ENCODE results near the gene MIB1.
"Not testable (repeated sequence)": the region's sequence is repeated elsewhere in the genome, so short reads cannot be mapped to it uniquely, and the experiment has no call there.

MIB1 gene

DNA sequence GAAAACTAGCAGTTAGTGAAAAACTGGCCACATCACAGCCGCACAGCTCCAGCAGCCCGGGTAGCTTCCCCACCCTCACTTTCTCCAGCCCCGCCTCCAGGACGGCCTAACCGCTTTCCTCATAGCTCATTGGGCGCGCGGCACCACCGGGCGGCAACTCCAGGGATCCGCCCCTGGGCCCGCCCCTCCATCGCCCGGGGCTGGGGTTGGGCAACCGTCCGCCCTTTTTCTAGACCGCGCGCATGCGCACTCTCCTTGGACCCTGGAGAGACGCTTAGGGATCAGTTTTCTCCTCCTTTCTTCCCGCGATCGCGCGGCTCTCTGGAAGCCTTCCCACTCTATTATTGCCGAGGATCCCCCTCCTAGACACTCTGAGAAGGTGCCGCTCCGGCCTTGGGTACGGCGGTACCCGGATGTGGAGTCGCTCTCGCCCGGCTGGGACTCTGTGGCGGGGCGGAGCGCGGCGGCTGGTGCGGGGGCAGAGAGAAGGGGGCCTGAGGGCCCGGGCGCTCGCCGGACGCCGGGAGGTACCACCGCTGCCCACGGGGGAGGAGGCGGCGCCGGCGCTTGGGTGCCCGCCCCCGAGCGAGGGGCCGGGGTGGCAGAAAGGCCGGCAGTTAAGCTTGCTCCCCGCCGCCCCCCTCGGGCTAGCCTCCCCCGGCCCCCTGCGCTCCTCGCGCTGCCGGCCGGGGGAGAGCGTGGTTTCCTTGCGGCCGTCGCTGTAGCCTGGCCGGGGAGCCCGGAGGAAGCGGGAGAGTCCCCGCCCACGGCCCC, at the start of gene MIB1:
Gene MIB1, plus strand, starts transcription at position 255 of the 774 bp plus-strand sequence. CDS start 792 bp downstream, outside the sequence.
- DNase-seq: peak; percentile 97

DNA sequence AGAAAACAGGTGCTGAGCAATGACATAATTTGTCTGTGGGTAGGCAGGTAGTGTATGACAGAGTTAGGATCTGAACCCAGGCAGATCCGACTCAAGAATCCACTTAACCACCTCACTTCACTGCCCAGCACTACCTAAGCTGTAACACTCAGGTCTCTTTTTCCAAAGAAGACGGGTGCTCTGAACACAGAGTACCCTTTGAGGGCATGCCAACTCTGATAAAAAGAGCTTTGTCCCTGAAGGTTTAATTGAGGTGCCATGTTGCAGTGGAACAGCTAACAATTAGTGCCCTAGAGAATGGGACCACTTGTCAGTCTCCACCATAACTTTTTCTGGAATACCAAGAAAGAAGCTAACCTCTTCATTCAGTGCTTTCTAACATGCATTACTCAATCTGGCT, 47.3 kb upstream of the MIB1 start:
- no peak for DNase-seq

DNA sequence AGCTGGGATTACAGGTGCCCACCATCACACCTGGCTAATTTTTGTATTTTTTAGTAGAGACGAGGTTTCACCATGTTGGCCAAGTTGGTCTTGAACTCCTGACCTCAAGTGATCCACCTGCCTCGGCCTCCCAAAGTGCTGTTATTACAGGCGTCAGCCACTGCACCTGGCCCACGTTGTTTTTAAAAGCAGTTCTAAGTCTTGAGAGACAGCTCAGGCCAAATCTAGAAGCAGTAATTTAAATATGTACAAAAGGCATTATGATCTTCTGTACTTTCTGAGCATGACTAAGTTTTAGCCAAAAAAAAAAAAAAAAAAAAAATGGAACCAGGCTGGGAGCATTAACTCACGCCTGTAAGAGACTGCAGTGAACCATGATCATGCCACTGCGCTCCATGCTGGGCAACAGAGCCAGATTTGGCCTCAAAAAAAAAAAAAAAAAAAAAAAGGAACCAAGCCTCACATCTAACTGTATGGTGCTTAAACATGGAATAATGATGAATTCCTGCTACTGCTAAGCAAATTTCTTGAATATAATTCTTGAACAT, 40.0 kb upstream of the MIB1 start:
- DNase-seq: no peak

DNA sequence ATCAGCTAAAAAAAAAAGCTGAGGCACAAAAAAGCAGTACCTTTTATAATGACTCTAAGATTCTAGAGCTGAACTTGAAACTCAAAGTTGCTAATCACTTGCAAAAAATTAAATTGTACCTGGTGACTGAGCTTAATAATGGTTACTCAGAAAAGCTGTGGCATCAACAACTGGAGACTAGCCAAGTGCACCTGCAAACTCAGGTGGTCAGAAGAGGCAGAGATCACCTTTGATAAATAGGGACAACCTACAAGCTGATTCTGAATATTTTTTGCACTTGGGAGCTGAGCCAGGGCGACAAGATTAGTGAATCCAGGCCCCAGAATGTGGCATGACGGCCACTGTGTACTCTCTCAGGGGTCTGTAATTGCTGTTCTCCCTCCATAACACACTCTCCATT, 39.0 kb upstream of the MIB1 start:
- DNase-seq: no peak

DNA sequence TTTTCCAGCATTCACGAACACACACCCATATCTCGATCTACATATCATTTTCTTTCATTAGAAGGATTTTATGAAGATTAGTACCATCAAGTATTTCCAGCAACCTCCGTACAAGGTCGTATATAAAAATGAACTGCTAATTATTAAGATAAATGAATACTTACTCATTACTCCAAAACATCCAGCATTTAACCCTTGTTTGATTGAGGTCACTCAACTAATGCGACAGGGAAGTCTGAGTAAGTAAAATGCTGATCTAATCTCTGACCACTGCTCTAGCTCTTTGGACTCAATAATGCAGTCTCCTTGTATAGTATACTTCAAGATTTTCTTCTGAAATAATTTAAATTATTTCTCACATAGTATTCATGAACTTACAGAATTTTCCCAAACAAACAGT, 38.0 kb upstream of the MIB1 start:
- DNase-seq: no peak

DNA sequence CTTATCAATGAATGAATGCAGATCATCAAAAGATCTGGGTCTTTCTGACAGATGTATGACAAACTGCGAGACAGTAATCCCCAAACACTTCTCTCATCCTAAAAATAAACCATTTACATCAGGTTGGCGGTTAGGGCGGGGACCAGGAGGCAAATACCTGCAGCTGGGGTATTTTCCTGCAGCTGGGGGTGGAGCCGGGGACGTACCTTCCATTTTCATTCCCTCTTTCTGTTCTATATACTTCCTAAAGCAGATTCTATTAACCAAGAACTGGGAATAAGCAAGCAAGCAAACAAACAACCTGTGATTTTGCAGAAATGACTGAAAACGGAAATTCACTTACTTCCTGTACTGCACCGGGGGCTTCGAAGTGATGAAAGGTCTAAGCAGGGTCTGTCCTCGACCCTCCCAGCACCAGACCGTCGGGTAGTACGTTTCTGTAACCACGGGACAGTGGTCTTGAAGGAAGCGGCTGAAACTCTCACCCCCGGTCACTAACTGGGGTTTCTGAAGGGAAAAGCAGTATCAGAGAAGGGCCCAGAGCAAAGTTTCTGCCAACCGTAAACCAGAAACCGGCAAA, 37.3 kb upstream of the MIB1 start:
- DNase-seq: peak; percentile 22 to 44

DNA sequence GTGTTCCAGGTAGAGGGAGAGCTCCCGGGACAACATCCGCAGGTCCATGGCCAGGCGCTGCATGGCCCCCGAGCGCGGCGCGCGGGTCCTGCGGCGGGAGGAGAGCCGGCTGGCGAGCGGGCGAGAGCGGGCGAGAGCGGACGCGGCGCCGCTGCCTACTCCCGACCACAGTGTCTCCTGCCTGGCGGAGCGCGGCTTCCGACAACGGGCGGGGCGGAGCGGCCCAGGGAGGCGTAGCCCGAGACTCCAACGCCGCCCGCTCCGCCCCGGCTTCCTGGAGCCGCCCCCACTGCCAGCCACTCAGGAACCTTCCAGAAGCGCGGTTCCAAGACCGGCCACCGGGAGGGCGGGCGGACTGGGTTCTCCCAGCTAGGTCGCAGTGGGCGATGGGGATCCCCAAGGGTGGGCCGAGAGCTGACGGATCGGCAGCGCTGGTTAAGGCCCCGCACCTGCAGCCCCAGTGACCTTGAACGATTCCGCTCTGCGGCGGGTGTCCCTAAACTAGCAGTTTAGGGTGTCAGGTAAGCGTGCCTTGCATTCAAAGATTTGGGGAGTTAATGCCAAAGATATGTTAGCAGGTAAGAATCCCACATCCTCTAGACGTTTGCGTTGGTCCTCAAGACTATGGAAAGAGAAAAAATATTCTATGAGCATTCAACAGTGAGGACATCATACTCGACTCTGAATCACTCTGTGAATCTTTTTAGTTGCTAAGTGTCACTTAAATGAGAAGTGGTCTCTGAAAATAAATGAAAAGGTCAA, 35.8 kb upstream of the MIB1 start, which contains the start of gene ABHD3:
Gene ABHD3, minus strand, starts transcription at position 172 of the 762 bp plus-strand sequence. Its CDS starts 109 bp downstream, at position 63.
- peak; percentile 90 to 93 for DNase-seq

DNA sequence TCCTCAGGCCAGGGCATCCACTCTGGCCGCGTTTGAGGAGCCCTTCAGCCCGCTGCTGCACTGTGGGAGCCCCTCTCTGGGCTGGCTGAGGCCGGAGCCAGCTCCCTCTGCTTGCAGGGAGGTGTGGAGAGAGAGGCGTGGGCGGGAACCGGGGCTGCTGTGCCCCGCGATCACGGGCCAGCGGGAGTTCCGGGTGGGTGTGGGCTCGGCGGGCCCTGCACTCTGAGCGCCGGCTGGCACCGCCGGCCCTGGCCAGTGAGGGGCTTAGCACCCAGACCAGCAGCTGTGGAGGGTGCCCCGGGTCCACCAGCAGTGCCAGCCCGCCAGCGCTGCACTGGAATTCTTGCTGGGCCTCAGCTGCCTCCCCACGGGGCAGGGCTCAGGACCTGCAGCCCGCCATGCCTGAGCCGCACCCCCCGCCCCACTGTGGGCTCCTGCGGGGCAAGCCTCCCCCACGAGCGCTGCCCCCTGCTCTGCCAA, 34.2 kb upstream of the MIB1 start:
- no peak for DNase-seq

DNA sequence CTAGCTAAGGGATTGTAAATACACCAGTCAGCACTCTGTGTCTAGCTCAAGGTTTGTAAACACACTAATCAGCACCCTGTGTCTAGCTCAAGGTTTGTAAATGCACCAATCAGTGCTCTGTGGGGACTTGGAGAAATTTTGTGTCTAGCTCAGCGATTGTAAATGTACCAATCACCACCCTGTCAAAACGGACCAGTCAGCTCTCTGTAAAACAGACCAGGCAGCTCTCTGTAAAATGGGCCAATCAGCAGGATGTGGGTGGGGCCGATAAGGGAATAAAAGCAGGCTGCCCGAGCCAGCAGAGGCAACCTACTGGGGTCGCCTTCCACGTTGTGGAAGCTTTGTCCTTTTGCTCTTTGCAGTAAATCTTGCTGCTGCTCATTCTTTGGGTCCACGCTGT, 33.5 kb upstream of the MIB1 start:
- not testable (repeated sequence) for DNase-seq

DNA sequence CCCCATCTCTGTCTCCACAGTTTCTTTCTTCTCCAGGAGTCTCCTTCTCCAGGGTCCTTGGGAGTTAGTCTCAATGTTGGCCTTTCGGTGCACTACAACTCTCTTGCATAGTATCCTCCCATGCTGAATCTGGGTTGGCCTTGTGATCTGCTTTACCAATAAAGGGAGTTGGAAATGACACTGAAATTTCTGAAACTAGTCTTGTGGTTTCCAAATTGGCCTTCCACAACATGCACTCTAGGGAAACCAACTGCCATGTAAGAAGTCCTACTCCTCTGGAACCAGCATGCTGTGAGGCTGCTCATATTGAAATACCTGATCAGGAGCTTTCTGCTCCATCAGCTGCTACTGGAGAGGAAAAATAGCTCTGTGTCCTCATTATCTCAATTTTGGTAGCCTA, 26.1 kb upstream of the MIB1 start:
- no peak for DNase-seq

DNA sequence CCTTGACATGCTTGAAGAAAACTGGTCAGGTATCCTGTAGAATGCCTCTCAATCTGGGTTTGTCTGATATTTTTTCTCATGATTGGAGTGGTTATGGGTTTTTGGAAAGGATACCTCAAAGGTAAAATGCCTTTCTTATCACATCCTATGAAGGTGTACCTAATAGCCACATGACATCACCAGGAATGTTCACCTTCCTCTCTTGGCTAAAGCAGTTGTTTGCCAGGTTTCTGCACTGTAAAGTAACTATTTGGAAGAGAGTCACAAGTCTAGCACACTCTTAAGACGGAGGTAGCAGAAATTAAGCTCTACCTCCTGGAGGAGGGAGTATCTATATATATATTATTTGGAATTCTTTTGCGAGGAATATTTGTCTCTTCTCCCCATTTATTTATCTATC, 17.9 kb upstream of the MIB1 start:
- DNase-seq: no peak

DNA sequence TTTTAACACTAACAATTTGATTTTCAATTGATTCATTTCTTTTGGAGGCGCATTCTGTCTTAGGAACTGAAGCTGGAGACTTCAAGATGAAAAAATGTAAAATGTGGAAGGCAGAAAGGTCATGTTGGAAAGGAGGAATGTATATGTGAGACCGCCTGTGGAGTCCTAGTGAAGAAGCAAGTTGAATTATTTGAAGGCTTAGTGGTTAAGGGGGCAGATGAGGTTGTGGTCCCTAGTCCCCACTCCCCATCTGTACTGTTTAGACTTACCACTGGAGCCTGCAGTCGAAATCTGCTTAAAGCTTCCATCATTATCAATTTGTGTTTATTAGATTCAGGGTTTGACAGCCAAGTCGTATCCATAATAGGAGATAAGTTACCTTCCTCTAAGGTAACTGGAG, 15.4 kb upstream of the MIB1 start:
- DNase-seq: no peak

DNA sequence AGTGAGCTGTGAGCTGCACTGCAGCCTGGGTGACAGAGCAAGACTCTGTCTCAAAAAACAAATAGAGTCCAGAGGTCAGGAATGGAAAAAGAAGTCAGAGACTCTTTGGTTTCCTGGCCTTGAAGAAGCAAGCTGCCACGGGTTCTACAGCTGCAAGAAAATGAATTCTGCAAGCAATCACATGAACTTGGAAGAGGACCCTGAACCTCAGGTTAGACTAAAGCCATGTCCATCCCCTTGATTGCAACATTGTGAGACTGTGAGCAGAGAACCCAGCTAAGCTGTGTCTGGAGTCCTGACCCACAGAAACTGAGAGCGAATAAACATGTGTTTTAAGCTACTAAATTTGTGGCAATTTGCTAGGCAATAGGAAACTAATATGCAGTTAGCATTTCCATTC, 12.9 kb upstream of the MIB1 start:
- no peak for DNase-seq

DNA sequence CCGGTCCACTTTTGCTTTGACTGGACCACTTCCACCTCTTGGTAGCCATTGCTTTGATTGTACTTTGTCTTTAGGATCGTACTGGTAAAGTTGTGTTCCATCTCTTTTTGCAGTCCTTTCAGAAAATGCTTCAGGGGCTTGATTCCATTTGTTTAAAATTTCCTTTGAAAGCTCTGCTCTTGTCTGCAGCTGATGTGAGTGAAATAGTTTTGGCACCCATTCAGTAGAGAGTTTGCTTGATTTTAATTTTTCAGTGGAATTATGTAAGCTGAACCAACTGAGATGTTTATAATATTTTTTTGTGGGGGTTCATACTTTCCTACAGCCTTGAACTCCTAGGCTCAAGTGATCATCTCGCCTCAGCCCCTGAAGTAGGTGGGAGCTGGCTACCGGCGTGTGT, 7.6 kb upstream of the MIB1 start:
- DNase-seq: no peak

DNA sequence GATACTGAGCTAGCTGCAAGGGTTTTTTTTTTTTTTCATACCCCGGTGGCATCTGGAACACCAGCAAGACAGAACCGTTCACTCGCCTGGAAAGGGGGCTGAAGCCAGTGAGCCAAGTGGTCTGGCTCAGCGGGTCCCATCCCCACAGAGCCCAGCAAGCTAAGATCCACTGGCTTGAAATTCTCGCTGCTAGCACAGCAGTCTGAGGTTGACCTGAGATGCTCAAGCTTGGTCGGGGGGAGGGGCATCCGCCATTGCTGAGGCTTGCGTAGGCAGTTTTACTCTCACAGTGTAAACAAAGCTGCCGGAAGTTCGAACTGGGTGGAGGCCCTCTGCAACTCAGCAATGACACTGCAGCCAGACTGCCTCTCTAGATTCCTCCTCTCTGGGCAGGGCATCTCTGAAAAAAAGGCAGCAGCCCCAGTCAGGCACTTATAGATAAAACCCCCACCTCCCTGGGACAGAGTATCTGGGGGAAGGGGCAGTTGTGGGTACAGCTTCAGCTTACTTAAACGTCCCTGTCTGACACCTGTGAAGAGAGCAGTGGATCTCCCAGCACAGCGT, 5.1 kb upstream of the MIB1 start:
- peak; percentile 58 to 74 for DNase-seq

DNA sequence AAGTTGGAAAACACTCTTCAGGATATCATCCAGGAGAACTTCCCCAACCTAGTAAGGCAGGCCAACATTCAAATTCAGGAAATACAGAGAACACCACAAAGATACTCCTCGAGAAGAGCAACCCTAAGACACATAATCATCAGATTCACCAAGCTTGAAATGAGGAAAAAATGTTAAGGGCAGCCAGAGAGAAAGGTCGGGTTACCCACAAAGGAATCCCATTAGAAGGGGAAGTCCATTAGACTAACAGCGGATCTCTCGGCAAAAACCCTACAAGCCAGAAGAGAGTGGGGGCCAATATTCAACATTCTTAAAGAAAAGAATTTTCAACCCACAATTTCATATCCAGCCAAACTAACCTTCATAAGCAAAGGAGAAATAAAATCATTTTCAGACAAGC, 3.7 kb upstream of the MIB1 start:
- DNase-seq: not testable (repeated sequence)

DNA sequence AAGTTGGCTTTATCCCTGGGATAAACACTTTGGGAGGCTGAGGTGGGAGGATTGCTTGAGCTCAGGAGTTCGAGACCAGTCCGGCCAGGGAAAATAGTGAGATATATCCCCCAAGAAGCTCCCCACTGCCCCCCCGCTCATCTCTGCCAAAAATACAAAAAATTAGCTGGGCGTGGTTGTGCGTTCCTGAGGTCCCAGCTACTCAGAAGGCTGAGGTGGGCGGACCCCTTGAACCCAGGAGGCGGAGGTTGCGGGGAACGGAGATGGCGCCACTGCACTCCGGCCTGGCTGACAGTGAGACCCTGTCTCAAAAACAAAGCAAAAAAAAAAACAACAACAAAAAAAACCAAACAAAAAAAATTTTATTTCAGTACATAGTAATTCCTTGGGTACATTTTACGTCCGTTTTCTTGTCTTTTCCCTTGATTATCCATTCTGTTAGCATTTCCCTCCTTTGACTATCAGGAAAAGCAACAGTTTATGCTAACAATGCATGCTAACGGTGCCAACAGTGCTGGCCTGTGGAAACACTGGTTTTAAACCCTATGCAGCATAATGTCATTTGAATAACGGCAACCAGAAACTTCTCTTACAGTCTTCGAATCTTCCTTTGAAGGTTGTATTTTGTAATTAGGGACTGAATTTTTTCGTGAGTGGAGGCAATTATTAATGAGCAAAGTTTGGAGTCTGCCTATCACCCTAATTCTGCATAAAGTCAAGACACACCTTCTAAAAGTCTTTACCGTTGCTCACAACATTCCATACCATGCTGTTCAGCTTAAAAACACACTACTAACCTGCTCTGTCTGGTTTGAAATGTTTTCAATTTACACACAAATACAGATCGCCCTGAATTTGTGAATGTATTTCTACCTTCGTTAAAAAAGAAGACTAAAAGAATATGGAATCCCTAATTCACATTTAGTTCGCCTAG, 721 bp upstream of the MIB1 start:
- DNase-seq: peak in 1 of 2 donors; percentile 10

DNA sequence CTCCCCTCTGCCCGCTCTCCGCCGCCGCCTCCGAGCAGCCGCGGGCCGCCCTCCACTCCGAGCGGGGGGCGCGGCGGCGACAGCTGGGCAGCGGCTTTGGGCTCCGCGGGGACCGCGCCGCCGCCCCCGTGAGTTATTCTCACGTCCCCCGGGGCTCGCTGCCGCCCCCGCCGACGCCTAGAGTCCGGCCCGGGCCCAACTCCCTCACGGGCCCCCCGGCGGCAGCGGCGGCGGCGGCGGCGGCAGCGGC, 645 bp downstream of the MIB1 start:
- DNase-seq: no peak

DNA sequence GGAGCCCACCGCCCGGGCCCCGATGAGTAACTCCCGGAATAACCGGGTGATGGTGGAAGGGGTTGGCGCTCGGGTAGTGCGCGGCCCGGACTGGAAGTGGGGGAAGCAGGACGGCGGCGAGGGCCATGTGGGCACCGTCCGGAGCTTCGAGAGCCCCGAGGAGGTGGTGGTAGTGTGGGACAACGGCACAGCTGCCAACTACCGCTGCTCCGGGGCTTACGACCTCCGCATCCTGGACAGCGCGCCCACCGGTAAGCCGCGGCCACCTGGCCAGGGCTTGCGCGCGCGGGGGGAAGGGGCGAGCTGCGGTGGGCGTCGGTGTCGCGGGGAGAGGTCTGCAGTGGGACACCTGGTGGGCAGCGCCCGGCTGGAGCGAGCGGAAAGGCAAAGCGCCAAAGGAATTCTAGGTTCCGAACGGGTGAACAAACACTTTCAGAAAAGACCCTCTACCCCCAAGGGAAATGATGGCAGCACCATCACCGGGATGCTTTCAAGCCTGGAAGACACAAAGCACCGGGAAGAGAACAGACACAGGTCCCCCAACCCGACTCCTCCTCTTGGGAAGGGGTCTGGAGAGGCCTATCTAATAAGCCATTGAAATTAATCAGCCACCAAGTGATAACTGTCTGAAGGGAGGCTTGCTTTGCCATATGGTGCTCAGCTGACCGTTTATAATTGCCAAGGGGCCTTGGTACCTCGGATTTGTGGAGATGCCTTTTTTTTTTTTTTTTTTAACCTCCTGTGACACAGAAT, 1.1 kb downstream of the MIB1 start:
- peak in 1 of 2 donors; percentile 15 for DNase-seq

DNA sequence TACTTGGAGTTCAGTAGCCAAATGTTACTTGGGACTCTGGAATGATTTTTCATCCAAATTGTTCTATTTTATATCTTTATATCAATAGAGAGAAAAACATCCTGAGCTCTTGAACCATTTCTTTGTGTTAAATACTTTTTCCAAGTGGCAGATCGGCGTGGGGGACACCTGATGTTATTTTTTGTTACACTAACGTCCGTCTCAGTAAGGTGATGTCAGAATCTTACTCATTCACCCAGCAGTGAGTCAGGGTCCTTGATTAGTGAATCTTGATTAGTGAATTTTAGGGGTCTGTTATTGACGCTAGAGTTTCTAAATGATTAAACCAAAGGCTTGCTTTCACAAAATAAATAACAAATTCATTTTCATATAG, 1.7 kb downstream of the MIB1 start:
- no peak for DNase-seq

DNA sequence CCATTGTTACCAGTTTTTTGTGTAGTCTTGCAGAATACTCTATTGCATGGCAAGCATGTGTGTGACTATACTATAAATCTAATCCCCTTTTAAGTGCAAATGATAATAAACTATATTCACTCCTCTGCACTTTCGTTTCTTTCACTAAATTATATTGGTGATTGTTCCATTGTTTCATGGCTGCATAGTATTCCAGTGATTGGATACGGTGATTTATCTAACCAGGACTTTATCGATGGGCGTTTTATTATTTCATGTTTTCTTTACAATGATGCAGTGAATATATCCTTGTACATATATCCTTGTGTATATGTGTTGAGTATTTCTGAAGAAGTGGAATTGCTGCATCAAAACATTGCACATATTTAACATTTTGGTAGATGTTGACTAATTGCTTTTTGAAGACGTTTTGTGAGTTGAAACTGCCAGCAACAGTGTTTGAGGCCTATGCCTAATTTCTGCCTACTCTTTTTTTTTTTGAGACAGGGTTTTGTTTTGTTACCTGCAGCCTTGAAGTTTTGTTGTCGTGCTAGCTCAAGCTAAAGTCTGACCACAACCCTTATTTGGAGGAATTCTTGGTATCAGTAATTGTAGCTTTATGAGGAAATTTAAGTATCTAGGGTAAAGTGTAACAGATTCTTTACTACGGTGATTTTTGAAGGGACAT, 2.7 kb downstream of the MIB1 start:
- DNase-seq: peak in 1 of 2 donors; percentile 52
